DMS114 treated with DMSO at 0.1 percent for 48 hours (cell line): ENCODE measurements around the gene KCTD20.
A peak's percentile ranks its signal among the peaks of the same experiment; 100 is the strongest.
"Not testable (repeated sequence)": the region's sequence is repeated elsewhere in the genome, so short reads cannot be mapped to it uniquely, and the experiment has no call there.

Experiments used
- DNase-seq: peaks from one replicate; lab custom pipeline; 2025; ENCODE audit not compliant: unreplicated experiment; lab: John Stamatoyannopoulos, UW

KCTD20 gene

DNA sequence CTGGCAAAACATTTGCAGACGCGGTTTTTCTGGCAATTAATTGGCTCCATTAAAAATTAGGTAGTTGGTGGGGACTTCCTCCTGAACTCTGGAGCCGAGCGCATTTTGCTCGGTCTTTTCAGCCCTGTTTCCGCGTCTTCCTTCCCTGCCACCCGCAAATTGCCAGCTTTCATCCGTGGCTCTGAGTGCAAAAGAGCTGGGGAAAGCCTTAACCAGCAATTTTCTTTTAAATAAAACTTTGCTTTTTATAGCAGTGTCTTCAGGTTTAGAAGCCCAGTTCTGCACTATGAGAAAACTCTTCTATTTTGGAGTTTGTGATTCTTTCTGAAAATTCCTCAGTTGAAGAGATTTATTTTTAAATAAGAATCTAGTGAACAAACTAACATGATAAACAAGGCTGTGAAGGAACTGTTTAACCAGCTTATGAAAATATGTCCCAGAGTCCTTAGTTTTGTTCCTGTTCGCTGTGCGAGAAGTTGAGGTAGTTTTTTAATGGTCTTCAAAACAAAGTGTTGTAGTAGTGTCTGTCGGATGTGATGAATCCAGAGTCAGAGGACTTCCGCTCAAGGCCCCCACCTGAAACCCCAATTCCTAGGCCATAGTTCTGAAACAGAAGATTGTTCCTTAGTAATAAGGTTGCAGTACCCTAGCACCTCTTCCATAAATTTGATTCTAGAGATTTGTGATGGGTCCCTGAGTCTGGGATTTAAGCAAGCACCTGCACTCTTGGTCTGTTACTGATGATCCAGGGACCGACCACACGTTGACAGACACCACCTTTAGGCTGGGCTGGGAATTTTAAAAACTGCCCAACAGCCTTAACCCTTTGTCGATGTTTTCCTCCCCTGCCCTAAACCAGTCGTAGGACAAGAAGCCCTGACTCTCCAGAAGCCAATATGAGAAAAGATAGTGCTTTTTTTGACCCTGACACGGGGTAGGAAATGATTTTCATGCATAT is 950 bp downstream of the KCTD20 start:
- DNase-seq, result peak; percentile 53

DNA sequence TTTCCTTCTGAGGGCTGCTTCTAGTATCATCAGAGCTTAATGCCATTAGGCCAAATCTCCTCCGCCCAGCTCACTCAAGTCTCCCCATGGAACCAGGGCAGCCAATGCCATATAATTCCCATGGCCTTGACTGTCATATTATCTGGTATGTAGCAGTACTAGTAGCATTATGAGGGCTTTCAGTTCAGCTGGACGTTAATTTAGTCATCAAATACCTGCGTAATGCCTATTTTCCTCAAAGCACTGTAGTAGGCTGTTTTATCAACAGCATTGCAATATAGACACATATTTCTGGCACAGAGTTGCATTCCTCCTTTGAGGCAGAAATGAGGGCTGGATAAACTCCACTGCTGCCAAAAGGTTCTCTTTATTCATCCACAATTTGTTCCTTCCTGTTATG is 1.7 kb downstream of the KCTD20 start:
- DNase-seq, result no peak

DNA sequence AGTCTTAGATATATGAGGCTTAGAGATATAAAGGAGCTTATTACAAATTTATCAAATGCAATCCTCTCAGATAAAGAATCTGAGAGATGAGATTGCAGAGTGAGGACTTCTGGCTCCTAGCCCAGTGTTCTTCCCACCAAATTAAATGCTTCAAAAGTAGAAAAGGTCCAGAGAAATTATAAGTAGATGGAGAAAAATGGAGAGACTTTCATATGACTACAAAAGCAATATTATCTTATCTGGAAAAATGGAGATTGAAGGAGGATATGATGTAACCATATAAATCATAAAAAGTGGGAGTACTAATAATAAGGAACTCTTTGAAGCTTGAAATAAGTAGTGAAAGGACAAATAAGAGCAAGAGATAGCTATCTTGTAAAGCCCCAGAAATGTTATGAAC is 2.8 kb downstream of the KCTD20 start:
- DNase-seq, result no peak

DNA sequence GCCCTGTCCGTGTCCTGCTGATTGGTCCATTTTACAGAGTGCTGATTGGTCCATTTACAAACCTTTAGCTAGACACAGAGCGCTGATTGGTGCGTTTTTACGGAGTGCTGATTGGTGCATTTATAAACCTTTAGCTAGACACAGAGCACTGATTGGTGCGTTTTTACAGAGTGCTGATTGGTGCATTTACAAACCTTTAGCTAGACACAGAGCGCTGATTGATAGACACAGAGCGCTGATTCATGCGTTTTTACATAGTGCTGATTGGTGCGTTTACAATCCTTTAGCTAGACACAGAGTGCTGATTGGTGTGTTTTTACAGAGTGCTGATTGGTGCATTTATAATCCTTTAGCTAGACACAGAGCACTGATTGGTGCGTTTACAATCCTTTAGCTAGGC is 6.4 kb downstream of the KCTD20 start:
- not testable (repeated sequence) for DNase-seq

DNA sequence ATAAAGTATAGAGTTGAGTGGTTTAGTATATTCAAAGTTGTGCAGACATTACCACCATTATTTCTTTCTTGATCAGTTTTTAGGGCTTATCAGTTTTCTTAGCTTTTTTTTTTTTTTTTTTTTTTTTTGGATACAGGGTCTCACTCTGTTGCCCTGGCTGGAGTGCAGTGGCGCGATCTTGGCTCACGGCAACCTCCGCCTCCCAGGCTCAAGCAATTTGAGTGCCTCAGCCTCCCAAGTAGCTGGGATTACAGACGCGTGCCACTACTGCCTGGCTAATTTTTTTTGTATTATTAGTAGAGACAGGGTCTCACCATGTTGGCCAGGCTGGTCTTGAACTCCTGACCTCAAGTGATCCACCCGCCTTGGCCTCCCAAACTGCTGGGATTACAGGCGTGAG is 10.1 kb downstream of the KCTD20 start:
- DNase-seq, result not testable (repeated sequence)

DNA sequence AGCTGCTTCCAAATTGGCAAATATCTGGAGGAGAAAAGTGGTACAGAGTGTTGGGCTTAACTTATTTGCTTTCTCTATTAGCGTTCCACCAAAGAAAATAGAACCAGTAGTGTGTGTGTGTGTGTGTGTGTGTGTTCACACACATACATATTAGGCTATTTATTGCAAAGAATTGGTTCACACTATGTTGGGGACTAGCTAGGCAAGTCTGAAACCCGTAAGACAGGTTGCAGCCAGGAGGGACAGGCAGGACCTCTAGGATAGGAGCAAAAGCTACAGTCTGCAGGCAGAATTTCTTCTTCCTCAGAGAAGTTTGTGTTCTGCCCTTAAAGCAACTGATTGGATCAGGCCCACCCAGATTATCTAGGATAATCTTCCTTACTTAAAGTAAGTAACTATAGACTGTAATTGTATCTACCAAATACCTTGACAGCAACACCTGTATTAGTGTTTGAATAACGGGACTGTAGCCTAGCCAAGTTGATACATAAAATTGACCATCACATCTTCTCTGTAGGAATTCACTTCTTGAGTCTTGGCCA is 12.8 kb downstream of the KCTD20 start:
- DNase-seq, result no peak

DNA sequence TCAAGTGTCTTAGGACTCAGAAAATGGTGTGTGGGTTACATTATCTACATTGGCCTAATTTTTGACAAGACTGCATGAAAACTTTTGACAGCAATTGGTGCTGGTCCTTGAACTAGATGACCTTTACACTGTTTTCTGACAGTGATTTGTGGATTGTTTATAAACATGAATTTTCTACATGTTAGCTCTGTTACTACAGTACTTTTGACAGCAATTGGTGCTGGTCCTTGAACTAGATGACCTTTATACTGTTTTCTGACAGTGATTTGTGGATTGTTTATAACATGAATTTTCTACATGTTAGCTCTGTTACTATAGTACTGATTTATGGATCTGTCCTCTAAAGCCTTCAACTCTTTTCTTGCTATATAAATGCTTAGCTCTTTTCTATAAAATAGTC is 16.7 kb downstream of the KCTD20 start:
- DNase-seq, result no peak

DNA sequence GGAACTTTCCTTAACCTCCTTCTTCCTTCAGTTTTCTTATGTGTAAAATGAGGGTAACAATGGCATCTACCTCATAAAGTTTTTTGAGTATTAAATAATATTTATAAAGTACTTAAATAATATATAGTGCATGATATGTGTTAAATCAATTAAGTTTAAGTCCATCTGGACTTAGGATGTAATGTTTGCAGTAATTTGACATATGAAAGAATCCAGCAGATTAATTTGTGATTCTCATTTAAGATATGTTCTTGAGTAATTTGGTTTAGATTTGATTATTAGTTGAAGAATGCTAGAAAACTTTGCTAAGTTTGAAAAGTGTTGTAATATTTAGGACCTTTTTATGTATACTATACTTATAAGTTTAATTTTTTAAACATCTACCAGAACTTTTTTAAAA is 18.1 kb downstream of the KCTD20 start:
- no peak for DNase-seq

DNA sequence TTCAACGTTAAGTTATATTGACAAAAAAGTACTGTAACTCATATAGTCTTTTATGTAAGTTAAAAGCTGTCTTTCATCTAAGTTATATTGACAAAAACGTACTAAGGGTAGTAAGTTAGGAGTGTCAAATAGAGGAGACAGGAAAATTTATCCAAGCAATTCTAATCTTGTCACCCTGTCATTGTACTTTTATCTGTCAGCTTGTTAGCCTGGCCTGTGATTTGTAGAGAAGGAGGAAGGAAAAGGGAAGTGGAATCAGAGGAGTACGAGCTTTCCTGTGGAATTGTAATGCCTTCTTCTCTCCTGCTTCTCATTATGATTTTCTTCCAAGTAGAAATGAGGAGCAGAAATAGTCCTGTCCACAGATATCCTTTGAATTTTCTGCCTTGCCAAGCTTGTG is 18.8 kb downstream of the KCTD20 start:
- DNase-seq, result no peak

DNA sequence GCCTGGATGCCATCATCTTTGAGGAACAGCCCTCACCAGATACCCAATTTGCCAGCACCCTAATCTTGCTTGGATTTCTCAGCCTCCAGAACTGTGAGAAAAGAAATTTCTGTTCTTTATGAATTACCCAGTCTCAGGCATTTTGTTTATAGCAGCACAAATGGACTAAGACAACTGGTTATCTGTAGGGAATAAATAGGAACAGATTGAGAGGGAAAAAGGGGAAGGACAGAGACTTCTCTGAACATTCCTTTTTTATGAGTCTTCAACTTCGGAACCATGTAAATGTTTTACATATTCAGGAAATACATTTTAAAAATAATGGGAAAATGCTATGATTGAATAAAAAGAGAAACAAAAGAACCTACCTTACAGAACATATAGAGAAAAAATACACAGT is 20.9 kb downstream of the KCTD20 start:
- DNase-seq, result no peak

DNA sequence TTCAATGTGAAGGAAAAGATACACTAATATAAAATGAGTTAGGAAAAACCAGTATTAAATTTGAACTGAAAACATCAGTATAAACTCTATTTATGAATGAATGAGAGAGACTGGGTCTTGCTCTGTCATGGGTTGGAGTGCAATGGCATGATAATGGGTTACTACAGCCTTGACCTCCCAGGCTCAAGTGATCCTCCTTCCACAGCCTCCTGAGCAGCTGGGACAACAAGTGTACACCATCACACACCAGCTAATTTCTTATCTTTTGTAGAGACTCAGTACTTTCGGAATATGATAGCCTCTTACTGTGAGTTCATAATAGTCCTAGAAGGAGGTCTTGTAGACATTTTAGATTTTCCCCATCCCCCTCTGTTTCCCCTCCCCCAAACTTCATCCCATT is 21.4 kb downstream of the KCTD20 start:
- no peak for DNase-seq

DNA sequence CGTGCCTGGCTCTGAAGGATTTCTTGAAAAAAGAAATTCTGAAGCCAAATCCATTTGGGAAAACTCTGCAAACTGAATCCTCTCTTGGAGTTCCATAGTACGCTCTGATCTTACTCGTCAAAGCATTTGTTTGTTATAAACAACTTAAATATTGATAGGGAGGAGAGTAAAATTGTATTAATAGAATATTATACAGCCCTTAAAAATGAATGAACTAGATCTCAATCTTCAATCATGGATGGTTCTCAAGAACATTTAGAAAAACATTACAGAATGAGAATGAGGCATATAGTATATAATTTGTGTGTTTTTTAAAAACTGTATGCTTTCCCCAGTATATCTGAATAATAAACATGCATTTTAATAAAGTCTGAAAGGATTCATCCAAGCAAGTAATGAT is 24.8 kb downstream of the KCTD20 start:
- no peak for DNase-seq

DNA sequence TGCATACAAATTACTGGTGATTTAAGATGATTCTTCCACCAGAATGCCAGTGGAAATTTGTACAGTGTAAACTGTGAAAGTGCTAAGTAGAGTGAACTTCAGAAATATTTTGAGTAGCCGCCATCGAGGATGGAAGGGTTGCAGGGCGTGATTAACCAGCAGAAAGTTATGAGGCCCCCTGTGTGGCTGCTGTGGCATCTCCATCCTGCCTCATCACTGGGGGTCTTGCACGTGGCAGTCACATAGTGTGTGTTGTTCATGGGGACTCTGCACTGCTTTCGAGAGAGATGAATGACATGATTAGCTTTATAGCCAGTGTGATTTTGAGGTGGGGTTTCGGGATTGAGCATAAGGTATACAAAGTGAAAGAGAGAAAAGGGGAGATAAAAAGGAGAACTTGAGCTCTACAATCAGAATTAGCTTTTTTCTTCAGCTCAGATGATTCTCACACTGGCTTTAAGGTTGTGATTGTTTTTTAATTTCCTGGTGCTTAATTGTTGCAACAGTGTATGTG is 26.4 kb downstream of the KCTD20 start:
- DNase-seq, result no peak

DNA sequence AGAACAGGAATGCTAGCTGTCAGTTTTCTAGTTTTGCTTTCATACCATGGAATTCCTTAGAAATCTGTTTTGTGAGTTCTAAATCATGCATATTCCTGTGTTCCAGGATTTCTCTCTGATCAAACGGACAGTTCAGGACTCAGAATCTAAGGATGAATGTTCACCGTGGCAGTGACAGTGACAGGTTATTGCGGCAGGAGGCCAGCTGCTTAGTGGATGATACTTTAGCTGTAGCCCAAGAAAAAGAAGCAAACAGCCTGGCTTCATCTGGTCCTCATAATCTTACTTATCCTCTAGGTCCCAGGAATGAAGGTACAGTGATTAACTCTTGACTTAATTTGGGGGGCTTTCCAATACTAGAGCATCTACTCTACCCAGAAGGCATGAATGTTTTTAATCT is 27.1 kb downstream of the KCTD20 start:
- no peak for DNase-seq

DNA sequence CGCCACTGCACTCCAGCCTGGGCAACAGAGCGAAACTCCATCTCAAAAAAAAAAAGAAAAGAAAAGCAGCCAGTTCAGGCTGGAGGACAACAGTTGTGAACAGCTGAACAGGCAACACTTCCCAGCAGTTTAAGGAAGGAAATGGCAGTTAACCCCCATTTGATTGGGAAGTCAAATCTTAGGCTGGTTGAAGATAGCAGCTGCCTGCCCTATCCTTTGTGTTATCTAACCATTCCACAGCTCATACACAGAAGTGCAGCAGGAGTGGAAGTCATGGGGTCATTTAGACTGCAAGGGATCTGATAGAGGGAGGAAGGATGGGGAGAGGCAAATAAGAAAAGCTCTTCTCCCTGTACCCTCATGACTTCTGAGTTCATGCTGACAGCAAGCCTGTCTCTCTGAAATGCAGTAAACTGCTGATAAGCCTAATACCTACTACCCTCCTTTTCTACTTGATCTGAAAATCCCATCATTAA is 35.3 kb downstream of the KCTD20 start:
- DNase-seq, result no peak

DNA sequence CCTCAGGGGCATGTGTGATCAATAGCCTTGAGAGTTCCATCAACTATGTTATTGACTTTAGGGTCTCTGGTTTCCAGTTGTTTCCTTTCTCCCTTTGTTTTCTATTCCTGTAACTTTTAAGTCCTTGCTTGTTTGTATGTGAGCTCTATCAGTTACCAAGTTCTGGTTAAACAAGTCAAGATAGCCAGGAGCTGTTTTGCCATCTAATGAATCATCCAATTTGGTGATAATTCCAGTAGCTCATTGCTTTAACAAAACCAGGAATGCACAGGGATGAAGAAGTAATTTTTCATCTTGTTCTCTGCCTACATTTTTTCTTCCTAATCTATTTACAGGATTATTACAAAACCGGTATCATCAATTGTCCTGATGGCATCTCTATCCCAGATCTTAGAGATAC is 36.5 kb downstream of the KCTD20 start:
- no peak for DNase-seq

DNA sequence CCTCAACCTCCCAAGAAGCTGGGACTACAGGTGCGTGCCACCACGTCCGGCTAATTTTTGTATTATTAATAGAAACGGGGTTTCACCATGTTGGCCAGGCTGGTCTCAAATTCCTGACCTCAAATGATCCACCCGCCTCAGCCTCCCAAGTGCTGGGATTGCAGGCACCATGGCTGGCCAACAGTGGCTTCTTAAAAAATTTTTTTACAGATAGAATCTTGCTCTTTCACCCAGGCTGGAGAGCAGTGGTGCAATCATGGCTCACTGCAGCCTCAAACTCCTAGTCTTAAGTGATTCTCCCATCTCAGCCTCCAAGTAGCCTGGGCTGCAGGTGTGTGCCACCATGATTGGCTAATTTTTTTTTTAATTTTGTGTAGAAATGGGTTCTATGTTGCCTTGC is 40.5 kb downstream of the KCTD20 start:
- DNase-seq, result not testable (repeated sequence)

DNA sequence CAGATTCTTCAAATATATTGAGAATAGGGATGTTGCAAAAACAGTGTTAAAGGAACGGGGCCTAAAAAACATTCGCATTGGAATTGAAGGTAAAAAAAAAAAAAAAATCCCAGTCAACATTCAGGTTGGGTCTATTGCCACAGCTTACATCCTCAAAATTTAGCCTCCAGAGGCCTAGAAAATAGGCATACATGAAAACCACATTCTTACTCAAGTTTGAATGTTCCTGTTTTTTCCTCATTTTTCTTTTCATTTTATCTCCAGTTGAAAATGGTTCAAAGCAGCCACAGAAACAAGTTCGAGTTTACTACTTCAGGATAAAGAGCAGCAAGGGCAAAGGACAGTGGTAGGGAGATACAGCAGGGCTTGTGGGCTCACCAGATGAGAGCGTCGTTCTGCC is 41.9 kb downstream of the KCTD20 start:
- DNase-seq, result no peak

DNA sequence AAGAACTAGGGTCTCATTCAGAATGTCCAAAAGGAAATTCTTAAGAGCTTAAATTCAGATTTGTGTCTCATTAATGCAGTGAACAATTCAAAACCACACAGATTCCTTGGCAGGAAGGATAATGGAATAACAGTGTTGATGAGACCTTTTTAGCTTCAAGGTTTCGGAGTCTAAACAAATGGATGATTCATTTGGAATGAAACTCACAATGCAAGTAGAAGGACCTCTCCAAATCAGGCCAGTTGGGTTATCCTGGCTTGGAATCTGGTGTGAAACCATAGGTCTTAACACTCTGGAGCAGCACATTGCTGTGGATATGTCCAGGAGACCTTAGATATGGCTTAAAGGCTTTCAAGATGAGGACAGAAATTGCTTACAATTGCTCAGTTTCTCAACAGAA is 44.9 kb downstream of the KCTD20 start:
- DNase-seq, result no peak

DNA sequence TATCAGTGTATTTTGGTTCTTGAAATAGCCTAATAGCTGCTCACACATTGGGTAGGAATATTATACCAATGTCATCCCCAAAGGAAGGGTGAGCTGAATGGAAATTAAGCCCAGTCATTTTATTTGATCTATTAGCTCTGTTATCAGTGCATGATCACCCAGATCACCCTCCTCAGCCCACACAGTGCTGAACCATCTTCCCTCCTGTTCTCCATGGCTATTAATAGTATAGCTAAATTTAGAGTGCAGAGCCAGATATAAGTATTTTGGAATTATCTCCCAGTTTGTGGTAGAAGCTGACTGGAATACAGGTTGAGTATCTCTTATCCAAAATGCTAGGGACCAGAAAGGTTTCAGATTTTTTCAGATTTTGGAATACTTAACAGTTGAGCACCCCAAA is 45.4 kb downstream of the KCTD20 start:
- no peak for DNase-seq

DNA sequence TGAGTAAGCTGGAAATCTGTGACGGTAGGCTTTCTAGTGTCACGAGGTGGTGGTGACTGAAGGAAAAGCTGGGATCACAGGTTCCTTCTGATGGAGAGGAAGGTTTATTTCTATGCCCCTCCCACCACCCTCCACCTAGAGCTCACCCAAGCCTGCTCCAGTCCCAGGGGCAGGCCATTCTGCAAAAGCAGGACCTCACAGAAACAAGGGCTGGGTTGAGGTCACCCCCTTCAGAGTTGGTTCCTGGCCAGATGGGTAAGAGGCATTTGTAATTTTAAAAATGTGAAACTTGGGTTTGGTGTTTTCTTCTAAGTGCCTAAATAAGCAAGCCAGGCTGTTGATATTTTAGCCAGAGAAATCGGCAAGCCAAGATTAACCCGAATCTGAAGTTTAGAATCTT is 46.6 kb downstream of the KCTD20 start:
- no peak for DNase-seq

DNA sequence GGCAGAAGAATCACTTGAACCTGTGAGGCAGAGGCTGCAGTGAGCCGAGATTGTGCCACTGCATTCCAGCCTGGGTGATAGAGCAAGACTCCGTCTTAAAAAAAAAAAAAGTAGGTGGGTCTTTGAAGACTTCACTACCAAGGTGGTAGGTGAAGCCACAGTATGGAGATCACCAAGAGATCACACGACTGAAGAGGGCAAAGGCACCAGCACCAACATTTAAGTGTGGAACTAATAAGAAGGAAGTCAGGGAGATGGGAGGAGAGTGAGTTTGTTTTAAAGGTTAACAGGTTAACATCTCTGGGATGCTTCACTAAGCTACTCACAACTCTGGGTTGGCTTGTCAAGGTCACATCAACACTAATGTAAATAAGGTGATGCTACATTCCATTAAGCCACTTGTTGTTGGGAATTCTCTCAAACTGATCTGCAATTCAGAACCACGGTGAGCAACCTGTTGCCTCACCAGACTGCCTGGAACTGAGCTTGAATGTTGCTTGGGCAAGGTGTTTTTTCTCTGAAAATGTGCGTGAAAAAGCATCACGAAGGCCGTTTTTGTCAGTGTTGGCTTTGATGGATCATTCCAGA is 48.7 kb downstream of the KCTD20 start:
- DNase-seq, result no peak
